IMR-90 (cell line): ENCODE results near the gene SLC16A7. TPM values are rescaled to one million over a fixed set of nuclear protein-coding genes. Genes with fewer than 3 reads are reported as not detected.
A peak's percentile ranks its signal among the peaks of the same experiment; 100 is the strongest.

Experiments used
- ATAC-seq: fragments of 200-7000 bp; cut with Tn5 transposase; 2 replicates; pipeline ENCODE4 v1.9.1; 2020; ENCODE audit warnings: low read depth, mild to moderate bottlenecking, moderate library complexity
- BruUV-seq: library from RNA; stranded (reverse); fragments of 400-500 nt; replicated peaks from 2 replicates; lab custom pipeline; 2021; lab: Mats Ljungman, UMichigan
- CTCF ChIA-PET: fragments of 300-600 bp; formaldehyde crosslinking; extraction: SDS; loops from one replicate; lab custom pipeline; 2021; ENCODE audit warnings: antibody characterized with exemption; lab: Yijun Ruan, JAX
- POLR2A ChIA-PET: fragments of 300-600 bp; sonication (Branson Sonifier 250); formaldehyde crosslinking; loops from one replicate; lab custom pipeline; 2022; ENCODE audit warnings: antibody characterized with exemption; ENCODE audit not compliant: unreplicated experiment; lab: Charles Lee
- DNase-seq: peaks from one replicate; pipeline ENCODE4 v3.0.0; 2013
- H2AFZ ChIP-seq: replicated peaks from 2 replicates; pipeline ENCODE3; 2013; ENCODE audit warnings: low read length, mild to moderate bottlenecking; ENCODE audit not compliant: poor library complexity
- H2AK5ac ChIP-seq: 2 replicates; pipeline ENCODE4 v1.6.1; 2013; ENCODE audit warnings: low read depth, low read length, inconsistent platforms
- H2AK9ac ChIP-seq: replicated peaks from 2 replicates; pipeline ENCODE3; 2013; ENCODE audit warnings: mild to moderate bottlenecking, low read depth, low read length, moderate library complexity; ENCODE audit not compliant: poor library complexity
- H2BK120ac ChIP-seq: 2 replicates; pipeline ENCODE4 v1.6.1; 2013; ENCODE audit warnings: low read depth, low read length, inconsistent platforms
- H2BK15ac ChIP-seq: 3 replicates; pipeline ENCODE4 v1.6.1; 2013; ENCODE audit warnings: low read depth, low read length, inconsistent platforms
- H2BK20ac ChIP-seq: 2 replicates; pipeline ENCODE4 v1.6.1; 2013; ENCODE audit warnings: low read depth, mild to moderate bottlenecking, inconsistent platforms, low read length, moderate library complexity
- H2BK5ac ChIP-seq: 2 replicates; pipeline ENCODE4 v1.6.1; 2013; ENCODE audit warnings: mild to moderate bottlenecking, low read depth, low read length, inconsistent platforms; ENCODE audit not compliant: poor library complexity, severe bottlenecking
- H3K14ac ChIP-seq: replicated peaks from 2 replicates; pipeline ENCODE4 v1.6.1; 2013; ENCODE audit warnings: low read depth, low read length, inconsistent platforms
- H3K18ac ChIP-seq: 2 replicates; pipeline ENCODE4 v1.6.1; 2013; ENCODE audit warnings: low read depth, low read length, control low read depth
- H3K23ac ChIP-seq: 2 replicates; pipeline ENCODE4 v1.6.1; 2013; ENCODE audit warnings: low read depth, low read length, inconsistent platforms
- H3K27ac ChIP-seq: 2 replicates; pipeline ENCODE4 v1.5.1; 2013; ENCODE audit warnings: mild to moderate bottlenecking, control low read depth, low read length; ENCODE audit not compliant: insufficient read depth
- H3K27me3 ChIP-seq: 2 replicates; pipeline ENCODE4 v1.6.1; 2013; ENCODE audit warnings: low read length; ENCODE audit not compliant: control insufficient read depth, insufficient read depth
- H3K36me3 ChIP-seq: 2 replicates; pipeline ENCODE4 v1.6.1; 2013; ENCODE audit warnings: low read length, mixed read lengths; ENCODE audit not compliant: control insufficient read depth, insufficient read depth
- H3K4ac ChIP-seq: 2 replicates; pipeline ENCODE4 v1.6.1; 2013; ENCODE audit warnings: low read depth, low read length, inconsistent platforms
- H3K4me1 ChIP-seq: 2 replicates; pipeline ENCODE4 v1.6.1; 2013; ENCODE audit warnings: low read length, mixed read lengths; ENCODE audit not compliant: control insufficient read depth, insufficient read depth
- H3K4me2 ChIP-seq: 2 replicates; pipeline ENCODE4 v1.6.1; 2013; ENCODE audit warnings: low read depth, mild to moderate bottlenecking, control low read depth, low read length, moderate library complexity
- H3K4me3 ChIP-seq: 2 replicates; pipeline ENCODE4 v1.5.1; 2013; ENCODE audit warnings: low read depth, mild to moderate bottlenecking, control low read depth, low read length, moderate library complexity; ENCODE audit not compliant: insufficient read depth
- H3K56ac ChIP-seq: 2 replicates; pipeline ENCODE4 v1.6.1; 2013; ENCODE audit warnings: low read length, inconsistent platforms; ENCODE audit not compliant: insufficient read depth; ENCODE audit errors: extremely low read depth
- H3K79me1 ChIP-seq, 2 experiments: 2 replicates each; pipeline ENCODE4 v1.6.1; 2013; ENCODE audit warnings: low read length in 2 of 2, inconsistent platforms in 1 of 2, low read depth in 1 of 2
- H3K9ac ChIP-seq: 2 replicates; pipeline ENCODE4 v1.6.1; 2013; ENCODE audit warnings: low read depth, low read length, control low read depth
- H3K9me1 ChIP-seq: 2 replicates; pipeline ENCODE4 v1.6.1; 2013; ENCODE audit warnings: low read length, inconsistent platforms; ENCODE audit not compliant: insufficient read depth
- H3K9me3 ChIP-seq: 2 replicates; pipeline ENCODE4 v1.6.1; 2013; ENCODE audit warnings: low read length; ENCODE audit not compliant: control insufficient read depth, insufficient read depth
- H4K20me1 ChIP-seq: 2 replicates; pipeline ENCODE4 v1.6.1; 2013; ENCODE audit warnings: low read length, inconsistent platforms; ENCODE audit not compliant: insufficient read depth
- H4K5ac ChIP-seq: 2 replicates; pipeline ENCODE4 v1.6.1; 2013; ENCODE audit warnings: mild to moderate bottlenecking, low read depth, low read length, control low read depth
- H4K8ac ChIP-seq, 2 experiments: 2 replicates each; pipeline ENCODE4 v1.6.1; 2013; ENCODE audit warnings: low read depth in 2 of 2, low read length in 2 of 2, control low read depth in 1 of 2, inconsistent platforms in 1 of 2
- H4K91ac ChIP-seq: 2 replicates; pipeline ENCODE4 v1.6.1; 2013; ENCODE audit warnings: low read depth, low read length, inconsistent platforms; ENCODE audit not compliant: insufficient read depth
- MAFK ChIP-seq: IDR thresholded peaks from 2 replicates; pipeline ENCODE4 v1.6.1; 2012; ENCODE audit warnings: low read depth, low read length, improper control_type of control experiment
- RCOR1 ChIP-seq: IDR thresholded peaks from 2 replicates; pipeline ENCODE4 v1.6.1; 2012; ENCODE audit warnings: mild to moderate bottlenecking, low read length, improper control_type of control experiment; ENCODE audit not compliant: insufficient replicate concordance
- WGBS, 2 experiments: methylation state at CpG; one replicate each; pipeline versions ENCODE4 v1.1.5 to v1.1.7; 2013; ENCODE audit warnings: missing lambda C conversion rate in 2 of 2; ENCODE audit not compliant: insufficient read length in 1 of 2; ENCODE audit errors: extremely low coverage in 2 of 2; 5-methylcytosine and 5-hydroxymethylcytosine counted together
- dilution Hi-C: fragments of 300-500 bp; cut with HindIII; formaldehyde crosslinking; loops from one replicate; pipeline ENCODE4 v1.14.3; 2018; ENCODE audit warnings: low sequenced_read_pairs; ENCODE audit not compliant: unreplicated experiment
- in situ Hi-C: fragments of 300-500 bp; cut with MboI; formaldehyde crosslinking; loops from 3 replicates; pipeline ENCODE4 v1.14.3; 2019; ENCODE audit warnings: low sequenced_read_pairs, inconsistent platforms, mixed read lengths
- intact Hi-C: fragments of 100-400 bp; cut with micrococcal nuclease; formaldehyde crosslinking; loops from 2 replicates; pipeline ENCODE4 v1.10.0; 2022
- polyA plus RNA-seq, 3 experiments: library from polyadenylated mRNA; depleted of rRNA; stranded (reverse); fragments of >200 nt; gene quantifications; 2 replicates each; pipeline ENCODE4 v1.2.3, GENCODE V29; 2012; ENCODE audit warnings: low replicate concordance in 1 of 3
- total RNA-seq: library from RNA; depleted of rRNA; stranded (reverse); fragments of >200 nt; gene quantifications from 2 replicates; pipeline ENCODE4 v1.2.3, GENCODE V29; 2012

The SLC16A7 gene
- total and polyA plus RNA-seq, 2 of the 4 experiments (the other 2 are of a cell fraction): 2.6 to 21.5 TPM

DNA sequence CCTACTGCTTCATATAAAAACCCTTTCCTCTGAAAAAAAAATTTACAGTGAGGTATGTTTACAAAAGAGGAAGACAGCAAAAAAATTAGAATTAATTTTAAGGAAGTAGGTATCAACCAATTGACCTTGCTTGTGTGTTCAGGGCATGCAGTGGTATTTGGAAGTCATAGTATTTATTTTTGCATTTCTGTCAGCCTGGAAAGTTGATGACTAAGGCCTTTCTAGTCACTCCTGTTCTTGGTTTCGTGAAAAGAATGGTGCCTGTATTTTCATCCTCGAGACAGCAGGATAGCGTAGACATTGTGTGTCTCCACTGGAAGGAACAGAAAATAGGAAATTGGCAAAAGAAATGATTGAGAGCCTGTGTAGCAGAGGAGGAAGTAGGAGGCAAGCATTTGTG is 24.5 kb downstream of the SLC16A7 start:
- Histone ChIP-seq H3K27ac (no peak overlapping the region), H3K23ac (no peak overlapping the region), H3K18ac (peak overlapping the region; percentile 78; the same call in 1 of the 2 replicates), H3K56ac (no peak overlapping the region), H3K9me1 (no peaks in the 10 kb centered on the region), H4K91ac (no peak overlapping the region), H3K79me1 (peaks cover 0 to 3% of the 10 kb centered on the region in 2 experiments; a peak in 2 of 4 replicates), H3K9ac (no peak overlapping the region), H3K4ac (no peak overlapping the region), H2AK5ac (no peak overlapping the region), H3K14ac (no peak overlapping the region), H3K4me1 (peaks cover 1% of the 10 kb centered on the region; the same call in 1 of the 2 replicates), H4K5ac (peak overlapping the region; percentile 48; the same call in 1 of the 2 replicates), H2AK9ac (no peak overlapping the region), H3K27me3 (no peaks in the 10 kb centered on the region), H2BK15ac (no peak overlapping the region), H2BK5ac (no peak overlapping the region), H3K9me3 (no peaks in the 10 kb centered on the region), H2AFZ (no peak overlapping the region), H3K4me2 (peak overlapping the region; percentile 35; the same call in 1 of the 2 replicates), H3K4me3 (no peak overlapping the region), H4K20me1 (no peaks in the 10 kb centered on the region), H4K8ac (no peak overlapping the region), H3K36me3 (no peaks in the 10 kb centered on the region), H2BK120ac (no peak overlapping the region), H2BK20ac (no peak overlapping the region)
- dilution Hi-C loops: no loop called here
- 70% methylated on average over 2 of the region's 3 CpGs; no CpG with 5 or more reads in 1 of the 2 experiments for WGBS, 2 experiments
- ATAC-seq: no peak
- no TSS peak for BruUV-seq
- intact Hi-C loops: no loop called here
- ChIA-PET POLR2A (no interaction called here), CTCF (no interaction called here)
- in situ Hi-C loops: no loop called here
- DNase-seq: no peak
- TF ChIP-seq MAFK (peak; percentile 83), RCOR1 (no peak)
